Endometrial microvascular endothelial cells (primary cell): ENCODE data around the gene ITGB3BP. TPM values are rescaled to one million over a fixed set of nuclear protein-coding genes. Genes with fewer than 3 reads are reported as not detected.

Source experiments
- total RNA-seq: library from RNA; depleted of rRNA; stranded (reverse); fragments of >200 nt; gene quantifications from one replicate; pipeline ENCODE4 v1.2.3, GENCODE V29; 2015; ENCODE audit errors: inconsistent ontology term

ITGB3BP gene
- total RNA-seq, 1 donor from 2014 or later: 28.8 TPM

Other genes with a start within 250 kb of the ITGB3BP start
- not detected for gene FOXD3, start 200.7 kb downstream of the ITGB3BP start, total RNA-seq
- 19.7 TPM for gene ALG6, start 155.6 kb downstream of the ITGB3BP start, total RNA-seq
- gene EFCAB7, start 300 bp upstream of the ITGB3BP start, total RNA-seq: 4.7 TPM
- gene PGM1, start 70.2 kb upstream of the ITGB3BP start, total RNA-seq: 46.3 TPM